Activated B cell treated with CpG ODN at 0.5 μM for 24 hours (primary cell): ENCODE measurements around the gene HELB. TPM values are rescaled to one million over a fixed set of nuclear protein-coding genes. Genes with fewer than 3 reads are reported as not detected.

ENCODE experiments used
- ATAC-seq: fragments of 200-7000 bp; cut with Tn5 transposase; one replicate; pipeline ENCODE4 v1.10.0; 2021; ENCODE audit warnings: low read depth, mild to moderate bottlenecking, moderate library complexity
- CTCF ChIA-PET: fragments of 350-600 bp; sonication (Branson Sonifier 250); formaldehyde crosslinking; loops from one replicate; lab custom pipeline; 2021; ENCODE audit warnings: antibody characterized with exemption; lab: Charles Lee
- POLR2A ChIA-PET: fragments of 350-600 bp; sonication (Branson Sonifier 250); formaldehyde crosslinking; loops from one replicate; lab custom pipeline; 2021; ENCODE audit warnings: antibody characterized with exemption; lab: Charles Lee
- DNase-seq: peaks from one replicate; pipeline ENCODE4 v3.0.0; 2022
- H3K27ac Mint-ChIP-seq: one replicate; pipeline ENCODE4 v1.8.0; 2020; ENCODE audit warnings: mixed read lengths
- H3K27me3 Mint-ChIP-seq: one replicate; pipeline ENCODE4 v1.8.0; 2021; ENCODE audit warnings: mixed read lengths
- H3K36me3 Mint-ChIP-seq: one replicate; pipeline ENCODE4 v1.8.0; 2021; ENCODE audit warnings: low read depth, mixed read lengths
- H3K4me1 Mint-ChIP-seq: one replicate; pipeline ENCODE4 v1.8.0; 2021; ENCODE audit warnings: mixed read lengths
- H3K4me3 Mint-ChIP-seq: one replicate; pipeline ENCODE4 v1.8.0; 2020; ENCODE audit warnings: mild to moderate bottlenecking, mixed read lengths
- H3K9me3 Mint-ChIP-seq: one replicate; pipeline ENCODE4 v1.8.0; 2020; ENCODE audit warnings: mixed read lengths
- intact Hi-C: fragments of 100-400 bp; cut with micrococcal nuclease; formaldehyde crosslinking; loops from one replicate; pipeline ENCODE4 v1.15.1; 2024
- total RNA-seq: library from RNA; stranded (reverse); gene quantifications from 2 replicates; pipeline ENCODE4 v1.2.3, GENCODE V29; 2022
- TF ChIP-seq, protein P1 (sequence below): fragments of 200-600 bp; IDR thresholded peaks from one replicate; pipeline ENCODE4 v1.8.0; 2022; ENCODE audit warnings: antibody characterized with exemption, mild to moderate bottlenecking

Gene HELB
- 4.7 and 7.2 TPM in 2 replicates for total RNA-seq

DNA sequence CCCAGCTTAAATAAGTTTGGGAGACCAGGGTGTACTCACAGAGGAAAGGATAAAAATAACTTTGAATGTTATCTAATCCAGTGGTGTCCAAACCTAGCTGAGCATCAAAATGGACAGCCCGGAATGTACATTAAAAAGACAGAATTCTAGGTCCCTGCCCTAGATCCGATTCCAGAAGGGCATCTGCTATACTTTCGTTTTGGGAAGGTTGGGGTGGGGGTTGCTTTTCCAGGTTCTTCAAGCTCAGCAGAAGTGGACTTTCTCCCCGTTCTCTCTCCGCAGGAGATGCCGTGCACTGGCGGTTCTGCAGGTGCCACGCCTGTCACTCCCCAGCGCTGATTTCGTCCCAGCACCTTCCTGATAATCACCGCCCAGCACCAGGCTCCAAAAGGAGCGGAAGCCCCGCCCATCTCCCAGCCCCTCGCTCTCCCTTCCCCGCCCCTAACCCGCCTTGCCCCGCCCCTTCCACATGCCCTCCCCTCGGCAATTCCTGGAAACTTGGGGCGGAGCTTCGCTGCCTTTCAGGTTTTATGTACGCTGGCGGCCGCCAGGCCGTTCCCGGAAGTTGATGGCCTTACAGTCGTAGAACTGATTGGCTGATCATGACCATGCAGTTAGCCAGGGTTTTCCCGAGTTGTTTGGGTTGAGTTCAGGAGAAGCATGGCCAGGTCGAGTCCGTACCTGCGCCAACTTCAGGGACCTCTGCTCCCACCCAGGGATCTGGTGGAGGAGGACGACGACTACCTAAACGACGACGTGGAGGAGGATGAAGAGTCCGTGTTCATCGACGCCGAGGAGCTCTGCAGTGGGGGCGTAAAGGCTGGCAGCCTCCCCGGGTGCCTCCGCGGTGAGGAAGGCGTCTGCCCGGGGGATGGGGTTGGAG lies at the start of gene HELB:
TSS of gene HELB (plus strand) at position 550 of the 883 bp plus-strand sequence. CDS start at position 661, 111 bp downstream.
- Mint-ChIP-seq H3K9me3 (no peaks in the 10 kb centered on the region), H3K4me3 (peak within 1 kb of the TSS; percentile 99), H3K4me1 (peaks cover 41% of the 10 kb centered on the region), H3K27me3 (peaks cover 1% of the 10 kb centered on the region), H3K36me3 (peaks cover 29% of the 10 kb centered on the region), H3K27ac (peak within 1 kb of the TSS; percentile 86)
- CTCF ChIA-PET = interaction anchor here (0.6 to 0.8 kb wide), 2 partner anchors 34 to 1419 kb away, joined by 3 to 4 read pairs; no protein-coding TSS in a partner anchor
- intact Hi-C loops = loop anchor here (1.0 to 2.0 kb wide), 9 partner anchors 29 to 1543 kb away; partner anchors contain the start of genes CAND1, GNS, LLPH and TMBIM4
- POLR2A ChIA-PET = interaction anchor here (0.6 to 2.3 kb wide), 12 partner anchors 27 to 1948 kb away, joined by 3 to 45 read pairs (median 5); partner anchors contain the start of genes CAND1, LEMD3, LLPH and TMBIM4
- peak; percentile 80 for DNase-seq
- TF ChIP-seq, protein P1, sequence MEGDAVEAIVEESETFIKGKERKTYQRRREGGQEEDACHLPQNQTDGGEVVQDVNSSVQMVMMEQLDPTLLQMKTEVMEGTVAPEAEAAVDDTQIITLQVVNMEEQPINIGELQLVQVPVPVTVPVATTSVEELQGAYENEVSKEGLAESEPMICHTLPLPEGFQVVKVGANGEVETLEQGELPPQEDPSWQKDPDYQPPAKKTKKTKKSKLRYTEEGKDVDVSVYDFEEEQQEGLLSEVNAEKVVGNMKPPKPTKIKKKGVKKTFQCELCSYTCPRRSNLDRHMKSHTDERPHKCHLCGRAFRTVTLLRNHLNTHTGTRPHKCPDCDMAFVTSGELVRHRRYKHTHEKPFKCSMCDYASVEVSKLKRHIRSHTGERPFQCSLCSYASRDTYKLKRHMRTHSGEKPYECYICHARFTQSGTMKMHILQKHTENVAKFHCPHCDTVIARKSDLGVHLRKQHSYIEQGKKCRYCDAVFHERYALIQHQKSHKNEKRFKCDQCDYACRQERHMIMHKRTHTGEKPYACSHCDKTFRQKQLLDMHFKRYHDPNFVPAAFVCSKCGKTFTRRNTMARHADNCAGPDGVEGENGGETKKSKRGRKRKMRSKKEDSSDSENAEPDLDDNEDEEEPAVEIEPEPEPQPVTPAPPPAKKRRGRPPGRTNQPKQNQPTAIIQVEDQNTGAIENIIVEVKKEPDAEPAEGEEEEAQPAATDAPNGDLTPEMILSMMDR = no peak
- peak; percentile 95 for ATAC-seq

DNA sequence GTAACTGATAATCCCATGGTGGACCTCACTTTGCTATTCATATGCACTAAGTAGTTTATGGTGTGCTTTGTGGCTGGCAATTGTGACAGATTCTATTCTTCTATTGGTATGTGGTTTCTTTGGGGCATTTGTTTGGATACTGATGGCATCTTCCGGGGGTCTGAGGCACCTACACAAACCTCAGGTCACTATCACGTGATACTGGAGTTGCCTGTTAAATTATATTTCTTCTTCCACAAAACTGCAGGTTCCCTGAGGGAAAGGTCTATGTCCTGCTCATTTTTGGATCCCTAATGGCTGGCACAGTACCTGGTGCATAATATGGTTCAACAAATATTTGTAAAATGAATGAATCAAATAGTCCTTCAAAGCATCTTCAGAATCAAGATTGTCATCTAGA lies 49.5 kb upstream of the HELB start:
- no peak for DNase-seq
- ATAC-seq = no peak
- intact Hi-C loops = no loop called here
- ChIA-PET POLR2A (no interaction called here), CTCF (no interaction called here)
- no peaks in the 10 kb centered on the region for H3K9me3 Mint-ChIP-seq
- H3K27ac Mint-ChIP-seq = no peak overlapping the region
- TF ChIP-seq, protein P1 = no peak
- no peaks in the 10 kb centered on the region for H3K4me1 Mint-ChIP-seq
- peaks cover 4% of the 10 kb centered on the region for H3K27me3 Mint-ChIP-seq
- peaks cover 1% of the 10 kb centered on the region for H3K36me3 Mint-ChIP-seq
- H3K4me3 Mint-ChIP-seq = no peak overlapping the region

GRCh38 chr12:66255737-66256136 lies 46.6 kb upstream of the HELB start:
- H3K27ac Mint-ChIP-seq = no peak overlapping the region
- ChIA-PET CTCF (no interaction called here), POLR2A (no interaction called here)
- H3K9me3 Mint-ChIP-seq = no peaks in the 10 kb centered on the region
- no peak overlapping the region for H3K4me3 Mint-ChIP-seq
- H3K4me1 Mint-ChIP-seq = no peaks in the 10 kb centered on the region
- no peak for DNase-seq
- TF ChIP-seq, protein P1 = no peak
- no peaks in the 10 kb centered on the region for H3K36me3 Mint-ChIP-seq
- intact Hi-C loops = no loop called here
- no peak for ATAC-seq
- H3K27me3 Mint-ChIP-seq = peaks cover 4% of the 10 kb centered on the region

- POLR2A ChIA-PET = no interaction called here
Measured at GRCh38 chr12:66258011-66258410, 44.3 kb upstream of the HELB start.

GRCh38 chr12:66262737-66263136 lies 39.6 kb upstream of the HELB start:
- Mint-ChIP-seq H3K4me3 (no peak overlapping the region), H3K4me1 (no peaks in the 10 kb centered on the region), H3K36me3 (no peaks in the 10 kb centered on the region), H3K27me3 (peaks cover 8% of the 10 kb centered on the region), H3K9me3 (no peaks in the 10 kb centered on the region), H3K27ac (no peak overlapping the region)
- DNase-seq (no peak), ATAC-seq (no peak)
- POLR2A ChIA-PET = no interaction called here
- intact Hi-C loops = no loop called here
- CTCF ChIA-PET = no interaction called here
- TF ChIP-seq, protein P1 = no peak

More at GRCh38 chr12:66258011-66258410, 44.3 kb upstream of the HELB start:
- Mint-ChIP-seq H3K4me1 (no peaks in the 10 kb centered on the region), H3K27ac (no peak overlapping the region), H3K36me3 (no peaks in the 10 kb centered on the region), H3K9me3 (no peaks in the 10 kb centered on the region), H3K27me3 (no peaks in the 10 kb centered on the region), H3K4me3 (no peak overlapping the region)
- CTCF ChIA-PET = no interaction called here
- ATAC-seq = no peak
- no peak for DNase-seq
- intact Hi-C loops = no loop called here
- TF ChIP-seq, protein P1 = no peak
